ENCODE data around the gene RCSD1. TPM values are rescaled to one million over a fixed set of nuclear protein-coding genes. Genes with fewer than 3 reads are reported as not detected.

The RCSD1 gene
- total and polyA plus RNA-seq, 8 donors = 12.2 to 21.9 (median 21.3) TPM

GRCh38 chr1:167693425-167694045 is 63.5 kb downstream of the RCSD1 start:
- no peaks in the 10 kb centered on the region for H3K27me3 ChIP-seq
- ATAC-seq = no peak

GRCh38 chr1:167694691-167695090 is 64.7 kb downstream of the RCSD1 start:
- TF ChIP-seq CTCF (IDR thresholded peaks at IDR 0.05) = no peak
- peaks cover 0 to 95% of the 10 kb centered on the region in 2 donors for H3K36me3 ChIP-seq
- intact Hi-C loops (cut with DNase I) = no loop called here

More at GRCh38 chr1:167693425-167694045, 63.5 kb downstream of the RCSD1 start:
- no peak for TF ChIP-seq CTCF (IDR thresholded peaks at IDR 0.05)
- intact Hi-C loops (cut with DNase I) = no loop called here
- H3K27ac ChIP-seq = no peak overlapping the region
- no peak for DNase-seq
- peaks cover 0 to 84% of the 10 kb centered on the region in 2 donors for H3K36me3 ChIP-seq
- no peak overlapping the region for H3K4me3 ChIP-seq
- H3K9me3 ChIP-seq = no peaks in the 10 kb centered on the region
- peaks cover 0 to 25% of the 10 kb centered on the region in 2 donors for H3K4me1 ChIP-seq

GRCh38 chr1:167695147-167695546 is 65.1 kb downstream of the RCSD1 start:
- H3K27ac ChIP-seq = no peak overlapping the region
- H3K4me3 ChIP-seq = no peak overlapping the region
- no peaks in the 10 kb centered on the region for H3K9me3 ChIP-seq
- intact Hi-C loops (cut with DNase I) = no loop called here
- TF ChIP-seq CTCF (IDR thresholded peaks at IDR 0.05) = no peak
- H3K36me3 ChIP-seq = peaks cover 0 to 90% of the 10 kb centered on the region in 2 donors
- DNase-seq (no peak), ATAC-seq (no peak)
- no peaks in the 10 kb centered on the region for H3K27me3 ChIP-seq
- peaks cover 0 to 12% of the 10 kb centered on the region in 2 donors for H3K4me1 ChIP-seq

More at GRCh38 chr1:167694691-167695090, 64.7 kb downstream of the RCSD1 start:
- no peaks in the 10 kb centered on the region for H3K27me3 ChIP-seq
- DNase-seq (no peak), ATAC-seq (no peak)
- H3K27ac ChIP-seq = no peak overlapping the region
- H3K4me1 ChIP-seq = peaks cover 0 to 14% of the 10 kb centered on the region in 2 donors
- H3K9me3 ChIP-seq = no peaks in the 10 kb centered on the region
- no peak overlapping the region for H3K4me3 ChIP-seq

GRCh38 chr1:167695756-167696561 is 65.9 kb downstream of the RCSD1 start:
- H3K27ac ChIP-seq = no peak overlapping the region
- H3K4me1 ChIP-seq = peaks cover 0 to 12% of the 10 kb centered on the region in 2 donors
- no peaks in the 10 kb centered on the region for H3K27me3 ChIP-seq
- no peak for DNase-seq
- H3K36me3 ChIP-seq = peaks cover 0 to 88% of the 10 kb centered on the region in 2 donors
- no peak for ATAC-seq
- intact Hi-C loops (cut with DNase I) = no loop called here
- no peak for TF ChIP-seq CTCF (IDR thresholded peaks at IDR 0.05)
- H3K9me3 ChIP-seq = no peaks in the 10 kb centered on the region
- H3K4me3 ChIP-seq = no peak overlapping the region

GRCh38 chr1:167697667-167698141 is 67.7 kb downstream of the RCSD1 start:
- Histone ChIP-seq H3K27ac (peak overlapping the region in 1 of 2 donors; percentile 16), H3K4me3 (no peak overlapping the region), H3K4me1 (peaks cover 0 to 12% of the 10 kb centered on the region in 2 donors), H3K9me3 (no peaks in the 10 kb centered on the region), H3K36me3 (peaks cover 0 to 93% of the 10 kb centered on the region in 2 donors), H3K27me3 (no peaks in the 10 kb centered on the region)
- DNase-seq = peak in 1 of 4 donors; percentile 50
- peak; percentile 51 for ATAC-seq
- TF ChIP-seq CTCF (IDR thresholded peaks at IDR 0.05) = no peak
- intact Hi-C loops (cut with DNase I) = no loop called here
